Ovary (tissue), 3 donors: ENCODE measurements around the gene CLNK.

Experiments used
- EP300 ChIP-seq: sonication (generic); formaldehyde crosslinking; IDR thresholded peaks from one replicate; pipeline ENCODE4 v1.6.1; 2017; ENCODE audit warnings: antibody characterized with exemption
- TF ChIP-seq, protein P1 (sequence below), 3 donors: fragments of 450-650 bp in 2 of 3; fragments of 200-600 bp in 1 of 3; IDR thresholded peaks; one replicate each; pipeline versions ENCODE4 v1.5.1 to v1.8.0; 2016 to 2022; ENCODE audit warnings: antibody characterized with exemption in 3 of 3, mild to moderate bottlenecking in 1 of 3
- donor health status: DM: no; HTN: no; CAD: no.

- TF ChIP-seq, protein P1, sequence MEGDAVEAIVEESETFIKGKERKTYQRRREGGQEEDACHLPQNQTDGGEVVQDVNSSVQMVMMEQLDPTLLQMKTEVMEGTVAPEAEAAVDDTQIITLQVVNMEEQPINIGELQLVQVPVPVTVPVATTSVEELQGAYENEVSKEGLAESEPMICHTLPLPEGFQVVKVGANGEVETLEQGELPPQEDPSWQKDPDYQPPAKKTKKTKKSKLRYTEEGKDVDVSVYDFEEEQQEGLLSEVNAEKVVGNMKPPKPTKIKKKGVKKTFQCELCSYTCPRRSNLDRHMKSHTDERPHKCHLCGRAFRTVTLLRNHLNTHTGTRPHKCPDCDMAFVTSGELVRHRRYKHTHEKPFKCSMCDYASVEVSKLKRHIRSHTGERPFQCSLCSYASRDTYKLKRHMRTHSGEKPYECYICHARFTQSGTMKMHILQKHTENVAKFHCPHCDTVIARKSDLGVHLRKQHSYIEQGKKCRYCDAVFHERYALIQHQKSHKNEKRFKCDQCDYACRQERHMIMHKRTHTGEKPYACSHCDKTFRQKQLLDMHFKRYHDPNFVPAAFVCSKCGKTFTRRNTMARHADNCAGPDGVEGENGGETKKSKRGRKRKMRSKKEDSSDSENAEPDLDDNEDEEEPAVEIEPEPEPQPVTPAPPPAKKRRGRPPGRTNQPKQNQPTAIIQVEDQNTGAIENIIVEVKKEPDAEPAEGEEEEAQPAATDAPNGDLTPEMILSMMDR (IDR thresholded peaks at IDR 0.05): no peak
- no peak for TF ChIP-seq EP300
Measured at GRCh38 chr4:10622728-10623127, 61.8 kb downstream of the CLNK start.
